ENCODE measurements around the gene SSH2. TPM values are rescaled to one million over a fixed set of nuclear protein-coding genes. Genes with fewer than 3 reads are reported as not detected.
A peak's percentile ranks its signal among the peaks of the same experiment; 100 is the strongest.

The SSH2 gene
- total and polyA plus RNA-seq, 9 of the 15 experiments (the other 6 are each of a cell fraction or from before 2014, with no cell fraction given), result 3.9 to 16.1 (median 10.2) TPM

- Histone ChIP-seq H4K20me1 (replicated peaks; ENCODE audit: control insufficient read depth, insufficient read depth, low read length) (no peaks in the 10 kb centered on the region), H3K4me1 (replicated peaks in 1 of 2; ENCODE audit: control insufficient read depth in 2 of 2, insufficient read depth in 2 of 2, low read length in 2 of 2) (peaks cover 7% of the 10 kb centered on the region in 2 experiments; a peak in 4 of 5 replicates), H3K36me3 (ENCODE audit: control insufficient read depth, insufficient read depth, low read length) (no peaks in the 10 kb centered on the region), H3K9ac (ENCODE audit: insufficient read depth in 1 of 2, low read depth in 2 of 2, low read length in 2 of 2) (no peak overlapping the region), H2AFZ (ENCODE audit: low read depth, low read length) (no peak overlapping the region), H3K4me2 (ENCODE audit: insufficient read depth, low read length) (no peak overlapping the region), H3K9me1 (ENCODE audit: control insufficient read depth, insufficient read depth, low read length) (no peaks in the 10 kb centered on the region), H3K9me3 (replicated peaks; ENCODE audit: control insufficient read depth, insufficient read depth, low read depth, low read length) (no peaks in the 10 kb centered on the region), H3K27ac (ENCODE audit: extremely low read depth, low read depth, low read length) (peak overlapping the region; percentile 6; the same call in 1 of the 3 replicates), H3K79me2 (ENCODE audit: control insufficient read depth, insufficient read depth, low read length) (no peaks in the 10 kb centered on the region), H3K27me3 (ENCODE audit: control insufficient read depth in 2 of 2, insufficient read depth in 2 of 2, low read length in 2 of 2) (no peaks in the 10 kb centered on the region), H3K4me3 (no peak overlapping the region)
- BruUV-seq (replicated peaks), result no TSS peak
- intact Hi-C loops (cut with micrococcal nuclease), result no loop called here
- DNase-seq (ENCODE audit: extremely low read depth in 1 of 4, low spot score in 3 of 4), result no peak
- in situ Hi-C loops (cut with MboI), result no loop called here
- POLR2A ChIA-PET, result interaction anchor here (1.1 to 1.6 kb wide), 2 partner anchors 9 to 20 kb away, joined by 3 to 7 read pairs; no protein-coding TSS in a partner anchor
- TF ChIP-seq ZNF316 (IDR thresholded peaks at IDR 0.05), result no peak
- no peak for TF ChIP-seq CBX5 (IDR thresholded peaks at IDR 0.05; ENCODE audit: borderline replicate concordance, low read depth)
- no peak for TF ChIP-seq ZBTB12 (CRISPR knock-in tag; IDR thresholded peaks at IDR 0.05)
- no peak for TF ChIP-seq XRCC4 (IDR thresholded peaks at IDR 0.05; ENCODE audit: extremely low read depth, insufficient read depth, insufficient read length)
- no peak for TF ChIP-seq BRD4 (IDR thresholded peaks at IDR 0.05)
- peak; percentile 50; the same call in 1 of the 2 replicates for TF ChIP-seq SPI1 (IDR thresholded peaks at IDR 0.05; ENCODE audit: borderline replicate concordance, low read depth, low read length)
- WGBS (ENCODE audit: insufficient coverage, low coverage, missing lambda C conversion rate), result 59% methylated on average over 7 of the region's 10 CpGs
- FAIRE-seq, result peak; percentile 26
- no peak for ATAC-seq
- CTCF ChIA-PET (ENCODE audit: low intra/inter-chr PET ratio), result no interaction called here
Measured at GRCh38 chr17:29835435-29836351, 94.3 kb downstream of the SSH2 start.
